GM12875 (cell line): ENCODE measurements around the gene CPNE2.
"Not testable (repeated sequence)": the region's sequence is repeated elsewhere in the genome, so short reads cannot be mapped to it uniquely, and the experiment has no call there.

ENCODE experiments used
- H3K4me3 ChIP-seq: one replicate; pipeline ENCODE4 v1.5.1; 2011; ENCODE audit warnings: low read depth, low read length, control low read depth
- TF ChIP-seq, protein P1 (sequence below): IDR thresholded peaks from 2 replicates; pipeline ENCODE4 v1.5.1; 2011; ENCODE audit warnings: low read depth, mild to moderate bottlenecking, control low read depth, inconsistent platforms, low read length, moderate library complexity, borderline replicate concordance; ENCODE audit not compliant: insufficient read depth

The CPNE2 gene

DNA sequence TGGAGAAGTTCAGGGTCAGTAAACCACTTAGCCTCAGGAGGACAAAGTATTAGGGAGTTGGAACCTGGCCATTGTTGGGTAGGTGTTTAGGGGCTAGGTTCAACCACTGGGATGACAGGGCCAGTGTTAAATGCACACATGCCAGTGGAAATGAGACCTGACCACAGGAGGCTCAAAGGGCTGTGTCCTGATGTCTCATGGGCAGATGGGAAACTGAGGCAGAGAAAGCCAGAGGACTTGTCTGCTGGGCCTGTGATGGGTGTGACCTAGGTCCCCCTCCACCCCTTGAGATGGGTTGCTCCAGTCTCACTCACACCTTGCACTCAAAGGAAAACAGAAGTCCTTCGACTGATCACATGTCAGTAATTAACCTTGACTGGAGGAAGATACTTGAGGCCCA, 16.0 kb downstream of the CPNE2 start:
- TF ChIP-seq, protein P1, sequence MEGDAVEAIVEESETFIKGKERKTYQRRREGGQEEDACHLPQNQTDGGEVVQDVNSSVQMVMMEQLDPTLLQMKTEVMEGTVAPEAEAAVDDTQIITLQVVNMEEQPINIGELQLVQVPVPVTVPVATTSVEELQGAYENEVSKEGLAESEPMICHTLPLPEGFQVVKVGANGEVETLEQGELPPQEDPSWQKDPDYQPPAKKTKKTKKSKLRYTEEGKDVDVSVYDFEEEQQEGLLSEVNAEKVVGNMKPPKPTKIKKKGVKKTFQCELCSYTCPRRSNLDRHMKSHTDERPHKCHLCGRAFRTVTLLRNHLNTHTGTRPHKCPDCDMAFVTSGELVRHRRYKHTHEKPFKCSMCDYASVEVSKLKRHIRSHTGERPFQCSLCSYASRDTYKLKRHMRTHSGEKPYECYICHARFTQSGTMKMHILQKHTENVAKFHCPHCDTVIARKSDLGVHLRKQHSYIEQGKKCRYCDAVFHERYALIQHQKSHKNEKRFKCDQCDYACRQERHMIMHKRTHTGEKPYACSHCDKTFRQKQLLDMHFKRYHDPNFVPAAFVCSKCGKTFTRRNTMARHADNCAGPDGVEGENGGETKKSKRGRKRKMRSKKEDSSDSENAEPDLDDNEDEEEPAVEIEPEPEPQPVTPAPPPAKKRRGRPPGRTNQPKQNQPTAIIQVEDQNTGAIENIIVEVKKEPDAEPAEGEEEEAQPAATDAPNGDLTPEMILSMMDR: no peak
- H3K4me3 ChIP-seq: no peak overlapping the region

DNA sequence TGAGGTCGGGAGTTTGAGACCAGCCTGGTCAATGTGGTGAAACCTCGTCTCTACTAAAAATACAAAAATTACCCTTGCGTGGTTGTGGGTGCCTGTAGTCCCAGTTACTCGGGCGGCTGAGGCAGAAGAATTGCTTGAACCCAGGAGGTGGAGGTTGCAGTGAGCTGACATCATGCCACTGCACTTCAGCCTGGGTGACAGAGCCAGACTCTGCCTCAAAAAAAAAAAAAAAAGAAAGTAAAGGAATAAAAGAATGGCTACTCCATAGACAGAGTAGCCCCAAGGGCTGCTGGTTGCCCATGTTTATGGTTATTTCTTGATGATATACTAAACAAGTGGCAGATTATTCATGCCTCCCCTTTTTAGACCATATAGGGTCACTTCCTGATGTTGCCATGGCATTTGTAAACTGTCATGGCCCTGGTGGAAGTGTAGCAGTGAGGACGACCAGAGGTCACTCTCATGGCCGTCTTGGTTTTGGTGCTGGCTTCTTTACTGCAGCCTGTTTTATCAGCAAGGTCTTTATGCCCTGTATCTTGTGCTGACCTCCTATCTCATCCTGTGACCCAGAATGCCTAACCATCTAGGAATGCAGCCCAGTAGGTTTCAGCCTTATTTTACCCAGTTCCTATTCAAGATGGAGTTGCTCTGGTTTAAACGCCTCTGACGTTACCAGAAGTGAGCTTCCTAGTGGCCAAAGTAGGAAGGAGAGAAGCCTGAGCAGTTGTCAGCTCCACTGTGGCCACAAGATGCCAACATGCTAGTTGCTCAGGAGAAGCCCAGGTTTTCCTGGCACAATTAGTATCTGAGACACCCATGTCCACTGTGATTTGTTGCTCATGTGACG, 17.1 kb downstream of the CPNE2 start:
- H3K4me3 ChIP-seq: not testable (repeated sequence)

DNA sequence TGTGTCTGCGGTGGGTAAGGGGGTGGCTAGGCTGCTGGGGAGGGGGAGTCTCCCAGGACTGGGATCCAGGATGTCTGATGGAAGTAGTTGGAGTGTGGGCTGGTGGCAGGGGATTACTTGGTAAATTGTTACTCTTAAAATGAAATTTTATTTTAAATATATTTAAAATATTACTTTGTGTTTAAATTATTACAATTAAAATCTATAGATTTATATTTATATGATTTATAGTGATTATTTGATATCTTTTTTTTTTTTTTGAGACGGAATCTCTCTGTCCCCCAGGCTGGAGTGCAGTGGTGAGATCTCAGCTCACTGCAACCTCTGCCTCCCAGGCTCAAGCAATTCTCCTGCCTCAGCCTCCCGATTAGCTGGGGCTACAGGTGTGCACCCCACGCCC, 18.6 kb downstream of the CPNE2 start:
- H3K4me3 ChIP-seq: no peak overlapping the region
- TF ChIP-seq, protein P1: no peak

DNA sequence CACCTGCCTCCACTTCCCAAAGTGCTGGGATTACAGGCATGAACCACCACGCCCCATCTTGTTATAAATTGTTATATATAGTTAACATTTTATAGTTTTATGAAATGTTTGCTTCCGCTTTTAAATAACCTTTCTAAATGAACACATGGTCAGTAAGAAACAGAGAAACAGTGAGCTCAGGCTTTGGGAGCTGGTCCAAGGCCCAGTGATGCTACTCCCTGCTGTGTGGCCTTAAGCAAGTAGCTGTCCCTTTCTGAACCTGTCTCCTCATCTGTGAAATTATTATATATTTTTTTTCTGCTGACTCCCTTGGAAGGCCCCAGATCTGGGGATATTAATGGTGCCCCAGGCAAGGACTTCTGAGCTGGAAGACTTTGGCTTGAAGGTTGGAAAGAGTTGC, 19.0 kb downstream of the CPNE2 start:
- TF ChIP-seq, protein P1: no peak
- H3K4me3 ChIP-seq: no peak overlapping the region

DNA sequence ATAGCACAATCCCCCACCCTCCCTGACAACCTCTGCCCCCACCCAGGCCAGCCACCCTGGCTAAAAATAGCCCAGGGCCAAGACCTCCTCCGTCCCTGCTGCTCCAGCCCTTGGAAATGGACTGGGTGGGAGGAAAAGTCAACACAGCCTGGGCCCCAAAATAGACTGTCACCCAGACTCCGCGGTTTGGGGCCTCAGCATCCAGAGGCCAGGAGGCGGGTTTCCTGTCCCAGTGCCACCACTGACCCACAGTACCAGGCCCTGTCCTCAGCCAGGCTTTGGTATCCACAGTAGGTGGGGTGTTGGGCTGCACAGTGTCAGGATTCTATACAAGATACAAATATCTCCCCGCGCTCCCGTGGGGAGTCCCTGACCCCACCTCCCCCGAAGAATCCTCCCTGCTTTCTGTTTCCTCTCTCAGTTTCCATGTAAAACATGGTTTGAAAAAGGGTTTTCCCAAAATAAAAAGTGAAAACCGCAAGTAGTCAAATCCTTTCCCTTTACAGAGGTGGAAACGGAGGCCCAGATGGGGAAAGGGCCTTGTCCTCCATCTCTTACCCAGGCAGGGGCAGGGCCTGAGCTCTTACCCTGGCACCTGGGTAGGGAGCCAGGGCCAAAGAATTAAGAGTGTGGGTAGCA, 20.1 kb downstream of the CPNE2 start:
- TF ChIP-seq, protein P1: no peak

DNA sequence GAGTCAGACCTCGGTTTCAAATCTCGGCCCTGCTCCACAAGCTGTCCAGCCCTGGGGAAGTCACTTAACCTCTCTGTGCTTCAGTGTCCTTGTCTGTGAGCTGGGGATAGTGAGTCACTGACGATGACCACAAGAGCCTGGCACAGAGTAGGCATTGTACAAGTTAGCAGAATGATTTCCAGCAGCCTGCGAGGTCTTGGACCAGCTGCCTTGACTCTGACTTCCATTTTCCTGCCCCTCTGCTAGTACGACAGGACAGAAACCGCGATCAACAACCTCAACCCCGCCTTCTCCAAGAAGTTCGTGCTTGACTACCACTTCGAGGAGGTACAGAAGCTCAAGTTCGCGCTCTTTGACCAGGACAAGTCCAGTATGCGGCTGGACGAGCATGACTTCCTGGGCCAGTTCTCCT, 20.7 kb downstream of the CPNE2 start:
- no peak overlapping the region for H3K4me3 ChIP-seq
- TF ChIP-seq, protein P1: no peak

More for the DNA sequence above, 20.1 kb downstream of the CPNE2 start:
- H3K4me3 ChIP-seq: no peak overlapping the region

DNA sequence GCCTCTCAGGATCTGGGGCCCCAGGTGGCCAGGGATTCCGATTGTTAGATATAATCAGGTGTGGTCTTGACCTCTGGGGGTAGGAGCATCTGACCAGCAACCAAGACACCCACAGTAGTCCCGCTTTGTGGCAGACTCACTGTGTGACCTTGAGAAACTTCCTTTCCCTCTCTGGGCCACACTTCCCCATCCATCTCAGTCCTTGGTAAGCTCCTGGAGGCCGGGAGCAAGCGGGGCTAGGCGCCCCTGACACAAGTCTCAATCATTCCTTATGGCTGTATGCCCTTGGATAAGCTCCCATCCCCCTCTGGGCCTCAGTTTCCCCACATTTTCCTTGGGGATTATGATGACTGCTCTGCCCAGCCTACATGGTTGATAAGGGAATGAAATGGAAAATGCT, 21.3 kb downstream of the CPNE2 start:
- TF ChIP-seq, protein P1: no peak

More for the DNA sequence above, 21.3 kb downstream of the CPNE2 start:
- no peak overlapping the region for H3K4me3 ChIP-seq
